Adrenal gland (tissue), 5 donors: ENCODE results near the gene ZNF438.

ENCODE experiments used
- POLR2A ChIP-seq, 2 donors: fragments of 450-650 bp; IDR thresholded peaks; one replicate each; pipeline ENCODE4 v1.6.1; 2017; ENCODE audit warnings: antibody characterized with exemption in 2 of 2, mild to moderate bottlenecking in 2 of 2, moderate library complexity in 1 of 2
- TF ChIP-seq, protein P1 (sequence below), 6 experiments: fragments of 450-650 bp in 4 of 6; fragments of 200-600 bp in 2 of 6; sonication (generic) in 1 of 6; IDR thresholded peaks; 1 replicate in 5 of 6; 2 replicates in 1 of 6; pipeline versions ENCODE4 v1.5.1 to v1.8.0; 2016 to 2021; ENCODE audit warnings: antibody characterized with exemption in 6 of 6, mild to moderate bottlenecking in 2 of 6, moderate library complexity in 1 of 6
- donor health status: DM: no; HTN: no; CAD: no.

DNA sequence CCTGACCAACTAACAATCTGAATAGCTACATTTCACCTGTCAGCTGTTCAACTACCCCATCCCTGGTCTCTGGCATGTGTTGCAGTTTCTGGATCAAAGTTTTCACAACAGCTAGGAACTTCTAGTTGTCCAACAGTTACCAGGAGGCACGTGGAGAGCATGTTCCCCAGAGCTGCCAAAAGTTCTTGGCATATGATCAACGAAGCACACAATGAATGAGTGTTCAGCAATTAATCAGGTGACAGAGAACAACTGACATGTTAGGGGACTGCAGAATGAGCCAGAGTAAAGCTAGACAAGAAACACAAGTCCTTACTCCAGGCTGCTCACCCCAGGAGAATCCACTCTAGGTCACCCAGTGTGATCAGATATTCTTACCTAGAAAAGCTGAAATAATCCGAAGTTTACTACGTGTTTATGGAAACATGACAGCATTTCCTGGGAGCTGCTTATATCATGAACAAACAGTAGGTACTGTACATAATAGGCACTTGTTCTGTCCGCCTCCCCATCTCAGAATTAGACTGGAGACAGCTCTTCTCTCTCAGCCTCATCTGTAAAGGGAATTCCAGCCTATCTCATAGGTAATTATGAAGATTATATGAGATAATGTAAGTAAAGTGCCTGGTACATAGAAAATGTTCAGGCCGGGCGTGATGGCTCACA, 50.6 kb downstream of the ZNF438 start:
- TF ChIP-seq POLR2A (IDR thresholded peaks at IDR 0.05): no peak
- TF ChIP-seq, protein P1, sequence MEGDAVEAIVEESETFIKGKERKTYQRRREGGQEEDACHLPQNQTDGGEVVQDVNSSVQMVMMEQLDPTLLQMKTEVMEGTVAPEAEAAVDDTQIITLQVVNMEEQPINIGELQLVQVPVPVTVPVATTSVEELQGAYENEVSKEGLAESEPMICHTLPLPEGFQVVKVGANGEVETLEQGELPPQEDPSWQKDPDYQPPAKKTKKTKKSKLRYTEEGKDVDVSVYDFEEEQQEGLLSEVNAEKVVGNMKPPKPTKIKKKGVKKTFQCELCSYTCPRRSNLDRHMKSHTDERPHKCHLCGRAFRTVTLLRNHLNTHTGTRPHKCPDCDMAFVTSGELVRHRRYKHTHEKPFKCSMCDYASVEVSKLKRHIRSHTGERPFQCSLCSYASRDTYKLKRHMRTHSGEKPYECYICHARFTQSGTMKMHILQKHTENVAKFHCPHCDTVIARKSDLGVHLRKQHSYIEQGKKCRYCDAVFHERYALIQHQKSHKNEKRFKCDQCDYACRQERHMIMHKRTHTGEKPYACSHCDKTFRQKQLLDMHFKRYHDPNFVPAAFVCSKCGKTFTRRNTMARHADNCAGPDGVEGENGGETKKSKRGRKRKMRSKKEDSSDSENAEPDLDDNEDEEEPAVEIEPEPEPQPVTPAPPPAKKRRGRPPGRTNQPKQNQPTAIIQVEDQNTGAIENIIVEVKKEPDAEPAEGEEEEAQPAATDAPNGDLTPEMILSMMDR (IDR thresholded peaks at IDR 0.05): no peak
